ENCODE results near the gene BEX3.

Gene BEX3

GRCh38 chrX:103417370-103417769, 41.0 kb downstream of the BEX3 start:
- DNase-seq (no peak), ATAC-seq (replicated peaks) (no peak)
- no peaks in the 10 kb centered on the region for H3K9me3 Mint-ChIP-seq
- H3K4me1 Mint-ChIP-seq (ENCODE audit: low read depth in 2 of 2), result no peaks in the 10 kb centered on the region
- H3K27ac Mint-ChIP-seq, result no peak overlapping the region
- peaks cover 6 to 15% of the 10 kb centered on the region in 2 donors for H3K27me3 Mint-ChIP-seq
- no peak overlapping the region for H3K4me3 Mint-ChIP-seq
- H3K36me3 Mint-ChIP-seq (ENCODE audit: insufficient read depth), result no peaks in the 10 kb centered on the region

GRCh38 chrX:103417933-103418332, 41.6 kb downstream of the BEX3 start:
- no peaks in the 10 kb centered on the region for H3K4me1 Mint-ChIP-seq (ENCODE audit: low read depth in 2 of 2)
- no peaks in the 10 kb centered on the region for H3K9me3 Mint-ChIP-seq
- ATAC-seq (replicated peaks), result no peak
- no peak overlapping the region for H3K27ac Mint-ChIP-seq
- peaks cover 6 to 20% of the 10 kb centered on the region in 2 donors for H3K27me3 Mint-ChIP-seq
- H3K36me3 Mint-ChIP-seq (ENCODE audit: insufficient read depth), result no peaks in the 10 kb centered on the region
- DNase-seq, result no peak
- no peak overlapping the region for H3K4me3 Mint-ChIP-seq

- Mint-ChIP-seq H3K9me3 (no peaks in the 10 kb centered on the region), H3K27me3 (peaks cover 6 to 25% of the 10 kb centered on the region in 2 donors), H3K36me3 (ENCODE audit: insufficient read depth) (no peaks in the 10 kb centered on the region), H3K4me3 (no peak overlapping the region), H3K4me1 (ENCODE audit: low read depth in 2 of 2) (no peaks in the 10 kb centered on the region), H3K27ac (no peak overlapping the region)
- DNase-seq, result no peak
- ATAC-seq (replicated peaks), result no peak
Measured at GRCh38 chrX:103418811-103419340, 42.5 kb downstream of the BEX3 start.

- no peak overlapping the region for H3K27ac Mint-ChIP-seq
- ATAC-seq (replicated peaks) (no peak), DNase-seq (no peak)
- H3K4me3 Mint-ChIP-seq, result no peak overlapping the region
- no peaks in the 10 kb centered on the region for H3K36me3 Mint-ChIP-seq (ENCODE audit: insufficient read depth)
- H3K27me3 Mint-ChIP-seq, result peaks cover 0 to 16% of the 10 kb centered on the region in 2 donors
- no peaks in the 10 kb centered on the region for H3K9me3 Mint-ChIP-seq
- no peaks in the 10 kb centered on the region for H3K4me1 Mint-ChIP-seq (ENCODE audit: low read depth in 2 of 2)
Measured at GRCh38 chrX:103423955-103424638, 47.8 kb downstream of the BEX3 start.

All from effector memory CD8-positive, alpha-beta T cell (primary cell).